Cardiac fibroblast (primary cell): ENCODE measurements around the gene PTPRN2.
"Not testable (repeated sequence)": the region's sequence is repeated elsewhere in the genome, so short reads cannot be mapped to it uniquely, and the experiment has no call there.

Source experiments
- DNase-seq, 2 donors: peaks; one replicate each; pipeline versions ENCODE4 v3.0.0 to v3.0.0-alpha.2; 2010; ENCODE audit warnings: low read depth in 2 of 2
- H3K4me3 ChIP-seq, 2 donors: replicated peaks in 1 of 2; 1 replicate in 1 of 2; 2 replicates in 1 of 2; pipeline ENCODE4 v1.5.1; 2011; ENCODE audit warnings: low read depth in 2 of 2, low read length in 2 of 2, mild to moderate bottlenecking in 2 of 2, moderate library complexity in 1 of 2
- TF ChIP-seq, protein P1 (sequence below): IDR thresholded peaks from one replicate; pipeline ENCODE4 v1.5.1; 2011; ENCODE audit warnings: low read depth, mild to moderate bottlenecking, low read length, inconsistent platforms

The PTPRN2 gene

GRCh38 chr7:157943561-157943960 lies 644.1 kb downstream of the PTPRN2 start:
- no peak for DNase-seq
- no peak overlapping the region for H3K4me3 ChIP-seq
- TF ChIP-seq, protein P1, sequence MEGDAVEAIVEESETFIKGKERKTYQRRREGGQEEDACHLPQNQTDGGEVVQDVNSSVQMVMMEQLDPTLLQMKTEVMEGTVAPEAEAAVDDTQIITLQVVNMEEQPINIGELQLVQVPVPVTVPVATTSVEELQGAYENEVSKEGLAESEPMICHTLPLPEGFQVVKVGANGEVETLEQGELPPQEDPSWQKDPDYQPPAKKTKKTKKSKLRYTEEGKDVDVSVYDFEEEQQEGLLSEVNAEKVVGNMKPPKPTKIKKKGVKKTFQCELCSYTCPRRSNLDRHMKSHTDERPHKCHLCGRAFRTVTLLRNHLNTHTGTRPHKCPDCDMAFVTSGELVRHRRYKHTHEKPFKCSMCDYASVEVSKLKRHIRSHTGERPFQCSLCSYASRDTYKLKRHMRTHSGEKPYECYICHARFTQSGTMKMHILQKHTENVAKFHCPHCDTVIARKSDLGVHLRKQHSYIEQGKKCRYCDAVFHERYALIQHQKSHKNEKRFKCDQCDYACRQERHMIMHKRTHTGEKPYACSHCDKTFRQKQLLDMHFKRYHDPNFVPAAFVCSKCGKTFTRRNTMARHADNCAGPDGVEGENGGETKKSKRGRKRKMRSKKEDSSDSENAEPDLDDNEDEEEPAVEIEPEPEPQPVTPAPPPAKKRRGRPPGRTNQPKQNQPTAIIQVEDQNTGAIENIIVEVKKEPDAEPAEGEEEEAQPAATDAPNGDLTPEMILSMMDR = no peak

DNA sequence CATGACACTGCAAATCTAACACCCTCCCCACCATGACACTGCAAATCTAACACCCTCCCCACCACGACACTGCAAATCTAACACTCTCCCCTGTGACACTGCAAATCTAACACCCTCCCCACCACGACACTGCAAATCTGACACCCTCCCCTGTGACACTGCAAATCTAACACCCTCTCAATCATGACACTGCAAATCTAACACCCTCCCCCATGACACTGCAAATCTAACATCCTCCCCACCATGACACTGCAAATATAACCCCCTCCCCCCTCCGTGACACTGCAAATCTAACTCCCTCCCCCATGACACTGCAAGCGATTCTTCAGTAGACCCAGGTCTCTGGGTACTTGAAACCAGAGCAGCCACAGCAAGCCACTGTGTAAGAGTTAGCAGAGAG lies 646.4 kb downstream of the PTPRN2 start:
- no peak for DNase-seq
- H3K4me3 ChIP-seq = no peak overlapping the region
- TF ChIP-seq, protein P1 = no peak

GRCh38 chr7:157940497-157940896 lies 647.1 kb downstream of the PTPRN2 start:
- no peak for DNase-seq
- TF ChIP-seq, protein P1 = no peak
- H3K4me3 ChIP-seq = no peak overlapping the region

DNA sequence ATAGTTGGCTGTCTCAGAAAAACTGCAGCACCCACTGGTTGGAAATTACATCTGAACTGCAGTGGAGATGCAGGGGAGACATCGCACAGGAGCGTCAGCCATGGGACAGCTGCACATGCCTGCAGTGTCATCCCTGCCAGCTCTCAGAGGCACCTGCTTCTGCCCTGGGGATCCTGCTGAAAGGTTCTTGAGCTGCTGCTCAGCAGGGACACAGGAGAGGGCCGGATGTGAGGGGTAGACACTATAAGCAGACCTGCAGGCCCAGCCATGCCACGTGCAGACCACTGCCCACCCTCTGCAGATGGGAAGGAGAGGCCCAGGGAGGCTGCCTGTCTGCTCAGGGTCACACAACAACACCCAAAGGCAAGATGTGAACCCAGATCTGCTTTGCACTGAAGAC lies 649.4 kb downstream of the PTPRN2 start:
- TF ChIP-seq, protein P1 = no peak
- DNase-seq = no peak

GRCh38 chr7:157937406-157937805 lies 650.2 kb downstream of the PTPRN2 start:
- no peak overlapping the region for H3K4me3 ChIP-seq
- no peak for DNase-seq
- TF ChIP-seq, protein P1 = no peak

More for the DNA sequence above, 649.4 kb downstream of the PTPRN2 start:
- H3K4me3 ChIP-seq = no peak overlapping the region

GRCh38 chr7:157936976-157937375 lies 650.6 kb downstream of the PTPRN2 start:
- H3K4me3 ChIP-seq = no peak overlapping the region
- no peak for DNase-seq
- TF ChIP-seq, protein P1 = no peak

GRCh38 chr7:157935721-157936120 lies 651.9 kb downstream of the PTPRN2 start:
- H3K4me3 ChIP-seq, DNase-seq: not testable (repeated sequence)

GRCh38 chr7:157933219-157934155 lies 654.1 kb downstream of the PTPRN2 start:
- peak in 1 of 2 donors; percentile 22 for DNase-seq
- not testable (repeated sequence) for H3K4me3 ChIP-seq
